ENCODE data around the gene ZNF43. TPM values are rescaled to one million over a fixed set of nuclear protein-coding genes. Genes with fewer than 3 reads are reported as not detected.

The ZNF43 gene
- total and polyA plus RNA-seq, 2 of the 8 experiments (the other 6 are each of a cell fraction or from before 2014, with no cell fraction given), result 24.7 to 53.1 TPM

- Histone ChIP-seq H2BK5ac (ENCODE audit: low read depth, low read length) (no peak overlapping the region), H4K8ac (ENCODE audit: extremely low read depth, insufficient read depth, low read length) (no peak overlapping the region), H2AFZ (ENCODE audit: low read length) (no peak overlapping the region), H3K23ac (ENCODE audit: insufficient read length) (no peak overlapping the region), H3K9me3 (ENCODE audit: insufficient read depth in 2 of 2, low read depth in 1 of 2, low read length in 1 of 2) (no peaks in the 10 kb centered on the region), H3K9ac (replicated peaks in 1 of 4; ENCODE audit: extremely low read depth in 1 of 4, low read depth in 3 of 4, low read length in 3 of 4) (no peak overlapping the region), H3K4ac (replicated peaks; ENCODE audit: insufficient read length, low read depth, low read length) (no peak overlapping the region), H3K27me3 (replicated peaks in 1 of 4; ENCODE audit: control insufficient read depth in 3 of 4, extremely low read depth in 1 of 4, insufficient read depth in 3 of 4, low read length in 3 of 4) (no peaks in the 10 kb centered on the region), H3K14ac (ENCODE audit: insufficient read length) (no peak overlapping the region), H3K4me2 (ENCODE audit: insufficient read depth in 1 of 2, low read depth in 2 of 2, low read length in 2 of 2) (no peak overlapping the region), H3K4me3 (ENCODE audit: extremely low read depth in 1 of 4, insufficient read depth in 2 of 4, low read depth in 3 of 4, low read length in 4 of 4) (no peak overlapping the region), H2BK12ac (ENCODE audit: low read depth, low read length) (no peak overlapping the region), H3K27ac (ENCODE audit: low read depth, low read length) (no peak overlapping the region), H3K56ac (replicated peaks; ENCODE audit: insufficient read length, low read depth, low read length) (no peak overlapping the region), H3K79me1 (ENCODE audit: low read depth, low read length) (peaks cover 5% of the 10 kb centered on the region; the same call in 1 of the 2 replicates), H2AK5ac (ENCODE audit: low read depth, low read length) (no peak overlapping the region), H4K91ac (replicated peaks; ENCODE audit: insufficient read length, low read length) (no peak overlapping the region), H3K4me1 (replicated peaks in 1 of 4; ENCODE audit: control insufficient read depth in 3 of 4, insufficient read depth in 4 of 4, low read length in 3 of 4) (no peaks in the 10 kb centered on the region), H3K18ac (ENCODE audit: extremely low read depth, low read length) (no peak overlapping the region), H4K20me1 (replicated peaks in 1 of 2; ENCODE audit: control insufficient read depth in 1 of 2, insufficient read depth in 2 of 2, low read length in 2 of 2) (peaks cover 0 to 1% of the 10 kb centered on the region in 2 experiments), H2BK120ac (replicated peaks; ENCODE audit: low read depth, low read length) (no peak overlapping the region), H3K23me2 (ENCODE audit: low read depth, low read length) (no peaks in the 10 kb centered on the region), H2BK15ac (ENCODE audit: low read length) (no peak overlapping the region), H2BK20ac (ENCODE audit: low read length) (no peak overlapping the region), H3K36me3 (ENCODE audit: control insufficient read depth in 2 of 4, insufficient read depth in 4 of 4, low read length in 3 of 4) (peaks cover 10 to 56% (median 38%) of the 10 kb centered on the region in 4 experiments; a peak in 7 of 8 replicates), H3K79me2 (ENCODE audit: control insufficient read depth in 1 of 2, insufficient read depth in 2 of 2, low read length in 2 of 2) (peaks cover 6 to 74% of the 10 kb centered on the region in 2 experiments), H4K5ac (ENCODE audit: insufficient read length, low read depth, low read length) (no peak overlapping the region)
- ChIA-PET CTCF (ENCODE audit: partially characterized antibody) (interaction anchor here (1.5 to 2.3 kb wide), 2 partner anchors 252 to 275 kb away, joined by 3 to 7 read pairs; partner anchors contain the start of gene ZNF429), POLR2A (ENCODE audit: partially characterized antibody) (interaction anchor here (1.1 to 2.8 kb wide), 3 partner anchors 8 to 11 kb away, joined by 4 to 15 read pairs (median 8); partner anchors contain the start of gene ZNF100)
- 88% methylated on average over 3 of the region's 3 CpGs; no CpG with 5 or more reads in 1 of the 2 experiments for WGBS, 2 experiments (ENCODE audit: extremely low coverage in 1 of 2, insufficient coverage in 1 of 2, insufficient read length in 1 of 2, insufficient replicate concordance in 2 of 2, low coverage in 1 of 2, low lambda C conversion rate in 2 of 2, missing lambda C conversion rate in 1 of 2)
- DNase-seq (ENCODE audit: low read depth in 1 of 2, low spot score in 2 of 2), result no peak
- no peak for FAIRE-seq
- TF ChIP-seq RXRA (IDR thresholded peaks at IDR 0.05; ENCODE audit: insufficient read depth, low read depth, low read length) (no peak), CREB1 (IDR thresholded peaks at IDR 0.05) (no peak), YY1 (IDR thresholded peaks at IDR 0.05; ENCODE audit: low read depth, low read length) (no peak), EP300 (IDR thresholded peaks at IDR 0.05; ENCODE audit: borderline replicate concordance in 1 of 2, low read depth in 2 of 2, low read length in 2 of 2) (no peak), EGR1 (IDR thresholded peaks at IDR 0.05; ENCODE audit: borderline replicate concordance, low read depth, low read length) (no peak), KDM4A (IDR thresholded peaks at IDR 0.05; ENCODE audit: low read depth, low read length, severe bottlenecking) (no peak), POLR2A (IDR thresholded peaks at IDR 0.05; ENCODE audit: control extremely low read depth in 1 of 2, low read depth in 2 of 2, low read length in 2 of 2) (no peak), SP1 (IDR thresholded peaks at IDR 0.05; ENCODE audit: low read depth, low read length) (no peak), KDM5A (IDR thresholded peaks at IDR 0.05; ENCODE audit: low read length) (no peak), EZH2 (IDR thresholded peaks at IDR 0.05; ENCODE audit: low read depth, low read length, severe bottlenecking) (no peak), TAF7 (optimal IDR thresholded peaks at IDR 0.05; ENCODE audit: borderline replicate concordance, low read depth, low read length) (no peak), SP2 (IDR thresholded peaks at IDR 0.05; ENCODE audit: low read length) (no peak)
- TF ChIP-seq, protein P1, sequence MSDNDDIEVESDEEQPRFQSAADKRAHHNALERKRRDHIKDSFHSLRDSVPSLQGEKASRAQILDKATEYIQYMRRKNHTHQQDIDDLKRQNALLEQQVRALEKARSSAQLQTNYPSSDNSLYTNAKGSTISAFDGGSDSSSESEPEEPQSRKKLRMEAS (IDR thresholded peaks at IDR 0.05), result no peak
- TF ChIP-seq, protein P2, sequence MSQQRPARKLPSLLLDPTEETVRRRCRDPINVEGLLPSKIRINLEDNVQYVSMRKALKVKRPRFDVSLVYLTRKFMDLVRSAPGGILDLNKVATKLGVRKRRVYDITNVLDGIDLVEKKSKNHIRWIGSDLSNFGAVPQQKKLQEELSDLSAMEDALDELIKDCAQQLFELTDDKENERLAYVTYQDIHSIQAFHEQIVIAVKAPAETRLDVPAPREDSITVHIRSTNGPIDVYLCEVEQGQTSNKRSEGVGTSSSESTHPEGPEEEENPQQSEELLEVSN (IDR thresholded peaks at IDR 0.05), result no peak
These were observed 77.7 kb downstream of the ZNF43 start for GRCh38 chr19:21758296-21758695.
